GM18507 (cell line): ENCODE results near the gene MEP1B.
"Not testable (repeated sequence)": the region's sequence is repeated elsewhere in the genome, so short reads cannot be mapped to it uniquely, and the experiment has no call there.

Experiments
- DNase-seq: peaks from one replicate; pipeline ENCODE4 v3.0.0; 2011; ENCODE audit warnings: low read depth; ENCODE audit not compliant: insufficient read length; ENCODE audit errors: extremely low spot score
- FAIRE-seq: peaks from 2 replicates; lab custom pipeline; 2011; peaks lifted over from hg19 to GRCh38; lab: Jason Lieb, UNC

Gene MEP1B

GRCh38 chr18:32208023-32208422, 18.2 kb downstream of the MEP1B start:
- no peak for FAIRE-seq
- DNase-seq: no peak

GRCh38 chr18:32208577-32208976, 18.7 kb downstream of the MEP1B start:
- DNase-seq: no peak
- FAIRE-seq: no peak

GRCh38 chr18:32209685-32210445, 20.0 kb downstream of the MEP1B start:
- no peak for DNase-seq
- no peak for FAIRE-seq

- FAIRE-seq: no peak
- DNase-seq: no peak
Measured at GRCh38 chr18:32213693-32214092, 23.9 kb downstream of the MEP1B start.

- FAIRE-seq: no peak
- no peak for DNase-seq
Measured at GRCh38 chr18:32216390-32216789, 26.6 kb downstream of the MEP1B start.

GRCh38 chr18:32219431-32220018, 29.7 kb downstream of the MEP1B start:
- no peak for FAIRE-seq
- no peak for DNase-seq

GRCh38 chr18:32233348-32233747, 43.5 kb downstream of the MEP1B start:
- FAIRE-seq, DNase-seq: not testable (repeated sequence)

GRCh38 chr18:32237049-32237448, 47.2 kb downstream of the MEP1B start:
- FAIRE-seq (no peak), DNase-seq (no peak)

GRCh38 chr18:32238635-32239268, 48.9 kb downstream of the MEP1B start:
- DNase-seq (no peak), FAIRE-seq (no peak)

GRCh38 chr18:32242395-32242794, 52.6 kb downstream of the MEP1B start:
- DNase-seq (no peak), FAIRE-seq (no peak)

- no peak for FAIRE-seq
Measured at GRCh38 chr18:32243358-32243757, 53.5 kb downstream of the MEP1B start.

GRCh38 chr18:32244881-32245280, 55.0 kb downstream of the MEP1B start:
- DNase-seq: no peak
- FAIRE-seq: no peak

More at GRCh38 chr18:32243358-32243757, 53.5 kb downstream of the MEP1B start:
- DNase-seq: no peak

GRCh38 chr18:32249147-32249929, 59.5 kb downstream of the MEP1B start:
- DNase-seq (no peak), FAIRE-seq (no peak)

- FAIRE-seq: no peak
- no peak for DNase-seq
Measured at GRCh38 chr18:32251466-32251865, 61.6 kb downstream of the MEP1B start.

GRCh38 chr18:32252141-32252860, 62.5 kb downstream of the MEP1B start:
- FAIRE-seq (no peak), DNase-seq (no peak)

GRCh38 chr18:32255570-32255969, 65.7 kb downstream of the MEP1B start:
- DNase-seq: no peak
- no peak for FAIRE-seq

- DNase-seq: no peak
- no peak for FAIRE-seq
Measured at GRCh38 chr18:32257084-32257785, 67.4 kb downstream of the MEP1B start.

- no peak for FAIRE-seq
- DNase-seq: no peak
Measured at GRCh38 chr18:32258148-32258547, 68.3 kb downstream of the MEP1B start.
